ENCODE measurements around the gene DCBLD1.
"Not testable (repeated sequence)": the region's sequence is repeated elsewhere in the genome, so short reads cannot be mapped to it uniquely, and the experiment has no call there.

The DCBLD1 gene

GRCh38 chr6:117482240-117483003 lies at the start of gene DCBLD1:
TSS of gene DCBLD1 (plus strand) at chr6:117482674. CDS start at chr6:117482782, 108 bp downstream.
- Histone ChIP-seq H3K36me3 (ENCODE audit: control insufficient read depth, insufficient read depth, low read length) (no peaks in the 10 kb centered on the region), H3K9ac (ENCODE audit: low read length) (peak within 1 kb of the TSS; percentile 3), H3K27ac (ENCODE audit: low read depth, low read length) (peak within 1 kb of the TSS; percentile 47), H3K27me3 (ENCODE audit: control insufficient read depth, insufficient read depth, low read length) (no peaks in the 10 kb centered on the region), H3K4me1 (ENCODE audit: control insufficient read depth, insufficient read depth, low read length) (no peaks in the 10 kb centered on the region), H3K4me3 (ENCODE audit: low read length) (peak within 1 kb of the TSS; percentile 74)

- H3K4me3 ChIP-seq (ENCODE audit: low read length) = no peak overlapping the region
- no peaks in the 10 kb centered on the region for H3K36me3 ChIP-seq (ENCODE audit: control insufficient read depth, insufficient read depth, low read length)
- no peak overlapping the region for H3K9ac ChIP-seq (ENCODE audit: low read length)
- H3K4me1 ChIP-seq (ENCODE audit: control insufficient read depth, insufficient read depth, low read length) = no peaks in the 10 kb centered on the region
- no peaks in the 10 kb centered on the region for H3K27me3 ChIP-seq (ENCODE audit: control insufficient read depth, insufficient read depth, low read length)
- no peak overlapping the region for H3K27ac ChIP-seq (ENCODE audit: low read depth, low read length)
Observed at GRCh38 chr6:117440706-117441525, 41.6 kb upstream of the DCBLD1 start.

- no peak overlapping the region for H3K27ac ChIP-seq (ENCODE audit: low read depth, low read length)
Observed at GRCh38 chr6:117441824-117442264, 40.6 kb upstream of the DCBLD1 start.

GRCh38 chr6:117442313-117442712 lies 40.2 kb upstream of the DCBLD1 start:
- not testable (repeated sequence) for H3K27ac ChIP-seq (ENCODE audit: low read depth, low read length); H3K27me3 ChIP-seq (ENCODE audit: control insufficient read depth, insufficient read depth, low read length); H3K4me1 ChIP-seq (ENCODE audit: control insufficient read depth, insufficient read depth, low read length)

More at GRCh38 chr6:117441824-117442264, 40.6 kb upstream of the DCBLD1 start:
- H3K27me3 ChIP-seq (ENCODE audit: control insufficient read depth, insufficient read depth, low read length) = no peaks in the 10 kb centered on the region
- H3K36me3 ChIP-seq (ENCODE audit: control insufficient read depth, insufficient read depth, low read length) = no peaks in the 10 kb centered on the region
- no peak overlapping the region for H3K4me3 ChIP-seq (ENCODE audit: low read length)
- no peak overlapping the region for H3K9ac ChIP-seq (ENCODE audit: low read length)
- no peaks in the 10 kb centered on the region for H3K4me1 ChIP-seq (ENCODE audit: control insufficient read depth, insufficient read depth, low read length)

DNA sequence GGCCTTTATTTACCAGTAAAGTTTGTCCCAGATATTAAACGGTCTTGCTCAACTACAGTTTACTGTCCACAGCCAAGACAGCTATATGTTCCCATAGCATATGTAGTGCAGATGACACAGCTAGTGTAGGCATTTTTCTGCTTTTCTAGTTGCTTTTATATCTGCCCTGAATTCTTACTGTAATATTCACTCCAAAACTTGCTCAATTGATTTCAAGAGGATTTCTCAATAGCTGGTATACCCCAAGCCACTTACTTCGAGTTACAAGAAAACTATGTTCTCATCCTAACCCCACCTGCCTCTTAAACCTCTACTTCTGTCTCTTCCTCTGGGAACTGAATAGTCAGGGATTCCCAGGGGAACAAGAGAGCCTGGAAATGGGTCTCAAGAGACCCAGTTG lies 37.9 kb upstream of the DCBLD1 start:
- no peaks in the 10 kb centered on the region for H3K4me1 ChIP-seq (ENCODE audit: control insufficient read depth, insufficient read depth, low read length)
- no peak overlapping the region for H3K4me3 ChIP-seq (ENCODE audit: low read length)
- no peaks in the 10 kb centered on the region for H3K27me3 ChIP-seq (ENCODE audit: control insufficient read depth, insufficient read depth, low read length)
- H3K9ac ChIP-seq (ENCODE audit: low read length) = no peak overlapping the region
- H3K27ac ChIP-seq (ENCODE audit: low read depth, low read length) = no peak overlapping the region
- no peaks in the 10 kb centered on the region for H3K36me3 ChIP-seq (ENCODE audit: control insufficient read depth, insufficient read depth, low read length)

More at GRCh38 chr6:117442313-117442712, 40.2 kb upstream of the DCBLD1 start:
- H3K36me3 ChIP-seq (ENCODE audit: control insufficient read depth, insufficient read depth, low read length); H3K4me3 ChIP-seq (ENCODE audit: low read length); H3K9ac ChIP-seq (ENCODE audit: low read length): not testable (repeated sequence)

GRCh38 chr6:117446861-117447260 lies 35.6 kb upstream of the DCBLD1 start:
- Histone ChIP-seq H3K9ac (ENCODE audit: low read length) (no peak overlapping the region), H3K36me3 (ENCODE audit: control insufficient read depth, insufficient read depth, low read length) (no peaks in the 10 kb centered on the region), H3K4me3 (ENCODE audit: low read length) (no peak overlapping the region), H3K27me3 (ENCODE audit: control insufficient read depth, insufficient read depth, low read length) (no peaks in the 10 kb centered on the region), H3K4me1 (ENCODE audit: control insufficient read depth, insufficient read depth, low read length) (no peaks in the 10 kb centered on the region), H3K27ac (ENCODE audit: low read depth, low read length) (no peak overlapping the region)

GRCh38 chr6:117448011-117448410 lies 34.5 kb upstream of the DCBLD1 start:
- no peak overlapping the region for H3K27ac ChIP-seq (ENCODE audit: low read depth, low read length)
- H3K4me1 ChIP-seq (ENCODE audit: control insufficient read depth, insufficient read depth, low read length) = no peaks in the 10 kb centered on the region

GRCh38 chr6:117448732-117449485 lies 33.6 kb upstream of the DCBLD1 start:
- Histone ChIP-seq H3K27ac (ENCODE audit: low read depth, low read length) (no peak overlapping the region), H3K9ac (ENCODE audit: low read length) (no peak overlapping the region), H3K4me1 (ENCODE audit: control insufficient read depth, insufficient read depth, low read length) (no peaks in the 10 kb centered on the region), H3K36me3 (ENCODE audit: control insufficient read depth, insufficient read depth, low read length) (no peaks in the 10 kb centered on the region), H3K4me3 (ENCODE audit: low read length) (no peak overlapping the region), H3K27me3 (ENCODE audit: control insufficient read depth, insufficient read depth, low read length) (no peaks in the 10 kb centered on the region)

More at GRCh38 chr6:117448011-117448410, 34.5 kb upstream of the DCBLD1 start:
- no peak overlapping the region for H3K4me3 ChIP-seq (ENCODE audit: low read length)
- H3K9ac ChIP-seq (ENCODE audit: low read length) = no peak overlapping the region
- no peaks in the 10 kb centered on the region for H3K36me3 ChIP-seq (ENCODE audit: control insufficient read depth, insufficient read depth, low read length)
- no peaks in the 10 kb centered on the region for H3K27me3 ChIP-seq (ENCODE audit: control insufficient read depth, insufficient read depth, low read length)

DNA sequence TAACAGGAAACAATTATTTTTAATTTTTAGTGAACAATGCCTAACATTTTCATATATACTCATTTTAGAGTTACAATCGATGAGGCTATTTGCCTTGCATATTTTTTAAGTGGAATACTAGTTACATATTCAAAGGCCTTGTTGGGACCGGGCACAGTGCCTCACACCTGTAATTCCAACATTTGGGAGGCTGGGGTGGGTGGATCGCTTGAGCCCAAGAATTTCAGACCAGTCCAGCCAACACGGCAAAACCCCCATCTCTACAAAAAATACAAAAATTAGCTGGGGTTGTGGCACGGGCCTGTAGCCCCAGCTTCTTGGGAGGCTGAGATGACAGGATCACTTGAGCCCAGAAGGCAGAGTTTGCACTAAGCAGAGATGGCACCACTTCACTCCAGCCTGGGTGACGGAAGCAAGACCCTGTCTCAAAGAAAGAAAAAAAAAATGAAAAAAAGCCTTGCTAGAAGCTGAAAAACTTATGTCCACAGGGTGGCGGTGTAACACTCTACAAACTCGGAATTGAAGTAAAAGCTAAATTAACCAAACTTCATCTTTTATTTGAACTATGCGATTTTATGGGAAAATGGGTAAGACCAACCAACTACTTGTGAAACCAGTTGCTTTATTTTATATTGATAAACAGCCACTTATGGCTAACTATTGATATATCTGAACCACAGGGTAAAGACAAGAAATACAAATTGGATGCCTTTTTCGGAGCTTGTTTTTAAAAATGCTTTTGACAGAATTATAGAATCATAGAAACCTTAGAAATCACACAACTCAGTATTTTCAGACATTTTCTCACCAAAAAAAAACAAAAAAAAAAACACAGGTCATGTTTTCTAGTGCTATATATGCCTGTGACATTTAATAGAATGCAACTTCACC lies 32.7 kb upstream of the DCBLD1 start:
- no peak overlapping the region for H3K4me3 ChIP-seq (ENCODE audit: low read length)
- H3K27ac ChIP-seq (ENCODE audit: low read depth, low read length) = no peak overlapping the region

GRCh38 chr6:117451671-117452070 lies 30.8 kb upstream of the DCBLD1 start:
- H3K9ac ChIP-seq (ENCODE audit: low read length) = no peak overlapping the region
- no peak overlapping the region for H3K4me3 ChIP-seq (ENCODE audit: low read length)
- no peaks in the 10 kb centered on the region for H3K4me1 ChIP-seq (ENCODE audit: control insufficient read depth, insufficient read depth, low read length)
- H3K36me3 ChIP-seq (ENCODE audit: control insufficient read depth, insufficient read depth, low read length) = no peaks in the 10 kb centered on the region
- H3K27ac ChIP-seq (ENCODE audit: low read depth, low read length) = no peak overlapping the region
- no peaks in the 10 kb centered on the region for H3K27me3 ChIP-seq (ENCODE audit: control insufficient read depth, insufficient read depth, low read length)

More for the DNA sequence above, 32.7 kb upstream of the DCBLD1 start:
- no peaks in the 10 kb centered on the region for H3K27me3 ChIP-seq (ENCODE audit: control insufficient read depth, insufficient read depth, low read length)
- no peaks in the 10 kb centered on the region for H3K4me1 ChIP-seq (ENCODE audit: control insufficient read depth, insufficient read depth, low read length)
- H3K9ac ChIP-seq (ENCODE audit: low read length) = no peak overlapping the region
- H3K36me3 ChIP-seq (ENCODE audit: control insufficient read depth, insufficient read depth, low read length) = no peaks in the 10 kb centered on the region

GRCh38 chr6:117456250-117456649 lies 26.2 kb upstream of the DCBLD1 start:
- no peaks in the 10 kb centered on the region for H3K27me3 ChIP-seq (ENCODE audit: control insufficient read depth, insufficient read depth, low read length)
- H3K4me3 ChIP-seq (ENCODE audit: low read length) = no peak overlapping the region
- H3K9ac ChIP-seq (ENCODE audit: low read length) = no peak overlapping the region
- H3K27ac ChIP-seq (ENCODE audit: low read depth, low read length) = no peak overlapping the region
- no peaks in the 10 kb centered on the region for H3K36me3 ChIP-seq (ENCODE audit: control insufficient read depth, insufficient read depth, low read length)
- no peaks in the 10 kb centered on the region for H3K4me1 ChIP-seq (ENCODE audit: control insufficient read depth, insufficient read depth, low read length)
